KMS-11 (cell line): ENCODE measurements around the gene ZNF618.

Source experiments
- H2AFZ ChIP-seq: fragments of 200-600 bp; sonication (generic); 2 replicates; pipeline ENCODE4 v1.6.1; 2016; ENCODE audit warnings: antibody characterized with exemption, mixed run types, low read depth
- H3K27ac ChIP-seq: fragments of 200-600 bp; sonication (generic); 2 replicates; pipeline ENCODE4 v1.6.1; 2016; ENCODE audit warnings: mild to moderate bottlenecking, mixed run types
- H3K27me3 ChIP-seq: fragments of 200-600 bp; sonication (generic); 2 replicates; pipeline ENCODE4 v1.6.1; 2017; ENCODE audit warnings: mild to moderate bottlenecking, low read depth, mixed run types, moderate library complexity; ENCODE audit not compliant: insufficient read depth
- H3K36me3 ChIP-seq: fragments of 200-600 bp; sonication (generic); 2 replicates; pipeline ENCODE4 v1.6.1; 2017; ENCODE audit warnings: mild to moderate bottlenecking, mixed run types; ENCODE audit not compliant: insufficient read depth
- H3K4me1 ChIP-seq: fragments of 200-600 bp; sonication (generic); 2 replicates; pipeline ENCODE4 v1.6.1; 2016; ENCODE audit warnings: mild to moderate bottlenecking, low read depth, mixed run types; ENCODE audit not compliant: poor library complexity, severe bottlenecking
- H3K4me2 ChIP-seq: fragments of 200-600 bp; sonication (generic); 2 replicates; pipeline ENCODE4 v1.7.0; 2016; ENCODE audit warnings: mild to moderate bottlenecking, mixed run types
- H3K4me3 ChIP-seq: fragments of 200-600 bp; sonication (generic); IDR thresholded peaks from 2 replicates; pipeline ENCODE4 v1.6.1; 2017; ENCODE audit warnings: low read depth, low read length, mixed read lengths; ENCODE audit not compliant: insufficient read depth
- H3K79me2 ChIP-seq: fragments of 200-600 bp; sonication (generic); 2 replicates; pipeline ENCODE4 v1.6.1; 2016; ENCODE audit warnings: low read depth, mixed run types; ENCODE audit not compliant: insufficient read depth
- H3K9ac ChIP-seq: fragments of 200-600 bp; sonication (generic); 2 replicates; pipeline ENCODE4 v1.6.1; 2016; ENCODE audit warnings: mild to moderate bottlenecking, mixed run types
- H4K20me1 ChIP-seq: fragments of 200-600 bp; sonication (generic); 2 replicates; pipeline ENCODE4 v1.6.1; 2016; ENCODE audit warnings: mild to moderate bottlenecking, mixed run types; ENCODE audit not compliant: insufficient read depth
- TF ChIP-seq, protein P1 (sequence below): fragments of 200-600 bp; sonication (generic); conservative IDR thresholded peaks from 2 replicates; pipeline ENCODE4 v1.6.1; 2017; ENCODE audit warnings: low read depth, mild to moderate bottlenecking, antibody characterized with exemption, low read length, moderate library complexity, mixed read lengths

ZNF618 gene

DNA sequence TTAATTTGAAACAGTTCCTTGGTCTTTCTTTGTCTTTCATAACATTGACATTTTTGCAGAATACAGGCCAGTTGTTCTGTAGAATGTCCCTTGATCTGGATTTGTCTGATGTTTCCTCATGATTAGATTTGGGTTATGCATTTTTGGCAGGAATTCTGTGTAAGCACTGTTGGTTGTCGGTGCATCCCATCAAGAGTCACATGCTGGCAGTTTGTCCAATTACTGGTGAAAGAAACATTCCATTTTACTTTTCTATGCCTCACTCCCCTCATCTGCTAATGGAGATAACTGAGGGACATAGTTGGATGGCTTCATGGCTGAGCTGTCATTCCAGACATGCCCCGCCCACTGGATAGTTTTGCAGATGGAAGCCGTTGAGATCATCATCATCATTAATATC, 7.6 kb upstream of the ZNF618 start:
- H3K79me2 ChIP-seq: no peaks in the 10 kb centered on the region
- TF ChIP-seq, protein P1, sequence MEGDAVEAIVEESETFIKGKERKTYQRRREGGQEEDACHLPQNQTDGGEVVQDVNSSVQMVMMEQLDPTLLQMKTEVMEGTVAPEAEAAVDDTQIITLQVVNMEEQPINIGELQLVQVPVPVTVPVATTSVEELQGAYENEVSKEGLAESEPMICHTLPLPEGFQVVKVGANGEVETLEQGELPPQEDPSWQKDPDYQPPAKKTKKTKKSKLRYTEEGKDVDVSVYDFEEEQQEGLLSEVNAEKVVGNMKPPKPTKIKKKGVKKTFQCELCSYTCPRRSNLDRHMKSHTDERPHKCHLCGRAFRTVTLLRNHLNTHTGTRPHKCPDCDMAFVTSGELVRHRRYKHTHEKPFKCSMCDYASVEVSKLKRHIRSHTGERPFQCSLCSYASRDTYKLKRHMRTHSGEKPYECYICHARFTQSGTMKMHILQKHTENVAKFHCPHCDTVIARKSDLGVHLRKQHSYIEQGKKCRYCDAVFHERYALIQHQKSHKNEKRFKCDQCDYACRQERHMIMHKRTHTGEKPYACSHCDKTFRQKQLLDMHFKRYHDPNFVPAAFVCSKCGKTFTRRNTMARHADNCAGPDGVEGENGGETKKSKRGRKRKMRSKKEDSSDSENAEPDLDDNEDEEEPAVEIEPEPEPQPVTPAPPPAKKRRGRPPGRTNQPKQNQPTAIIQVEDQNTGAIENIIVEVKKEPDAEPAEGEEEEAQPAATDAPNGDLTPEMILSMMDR: no peak
- no peaks in the 10 kb centered on the region for H3K36me3 ChIP-seq
- no peaks in the 10 kb centered on the region for H3K27me3 ChIP-seq
- H3K4me1 ChIP-seq: no peaks in the 10 kb centered on the region
- no peak overlapping the region for H2AFZ ChIP-seq
- no peak overlapping the region for H3K4me2 ChIP-seq
- H4K20me1 ChIP-seq: no peaks in the 10 kb centered on the region
- H3K4me3 ChIP-seq: no peak overlapping the region
- H3K9ac ChIP-seq: no peak overlapping the region
- H3K27ac ChIP-seq: no peak overlapping the region

DNA sequence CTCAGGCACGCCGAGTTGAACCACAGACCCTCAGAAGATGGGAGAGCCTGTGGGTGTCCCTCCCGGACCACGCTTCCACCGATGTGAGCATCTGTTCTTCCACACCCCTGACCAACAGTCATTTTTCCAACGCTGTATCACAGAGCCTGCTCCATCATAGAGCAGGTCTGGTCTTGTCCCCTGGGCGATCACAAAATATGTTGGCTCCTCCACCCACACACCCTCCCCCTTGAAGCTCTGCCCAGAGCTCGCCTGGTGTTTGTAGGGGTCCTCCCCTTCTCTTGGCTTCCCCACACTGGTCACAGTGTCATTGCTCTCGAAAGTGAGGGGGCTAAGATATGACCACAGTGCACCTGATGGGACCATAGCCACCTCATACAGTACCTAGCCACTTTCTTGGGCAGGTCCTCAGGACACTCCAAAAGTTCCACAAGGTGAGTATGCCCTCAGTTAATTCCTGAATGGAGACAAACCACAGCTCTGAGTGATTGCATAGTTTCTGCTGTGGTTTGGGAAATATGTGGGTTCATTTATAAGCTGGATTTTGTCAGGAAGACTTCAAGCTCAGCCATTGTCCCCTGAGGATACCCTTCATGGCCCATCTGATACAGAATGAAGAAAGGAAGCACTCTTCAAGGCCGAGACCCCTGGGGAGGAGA, 3.5 kb upstream of the ZNF618 start:
- no peaks in the 10 kb centered on the region for H3K79me2 ChIP-seq
- TF ChIP-seq, protein P1: no peak
- no peaks in the 10 kb centered on the region; the same call in 1 of the 2 replicates for H3K27me3 ChIP-seq
- no peak overlapping the region for H2AFZ ChIP-seq
- H3K9ac ChIP-seq: no peak overlapping the region
- no peaks in the 10 kb centered on the region for H4K20me1 ChIP-seq
- no peak overlapping the region for H3K4me3 ChIP-seq
- H3K27ac ChIP-seq: no peak overlapping the region
- no peaks in the 10 kb centered on the region for H3K36me3 ChIP-seq
- H3K4me1 ChIP-seq: peaks cover 8% of the 10 kb centered on the region
- no peak overlapping the region for H3K4me2 ChIP-seq

DNA sequence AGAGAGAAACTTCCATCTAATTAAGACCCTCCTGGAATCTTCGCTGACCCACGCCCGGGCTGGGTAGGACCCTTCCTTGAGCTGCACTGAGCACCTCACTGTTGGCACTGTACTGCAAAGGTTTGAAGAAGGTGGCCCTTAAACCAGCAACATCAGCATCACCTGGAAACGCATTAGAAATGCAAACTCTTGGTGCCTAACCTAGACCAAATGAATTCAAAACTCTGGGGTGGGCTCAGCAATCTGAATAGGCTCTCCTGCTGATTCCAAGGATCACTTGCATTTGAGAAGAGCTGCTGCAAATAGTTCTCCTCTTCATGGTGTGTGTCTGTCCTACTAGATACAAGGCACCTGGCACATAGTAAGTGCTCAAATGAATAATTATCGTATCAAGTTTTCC, 2.7 kb upstream of the ZNF618 start:
- Histone ChIP-seq H3K36me3 (no peaks in the 10 kb centered on the region), H3K27me3 (no peaks in the 10 kb centered on the region; the same call in 1 of the 2 replicates), H2AFZ (no peak overlapping the region), H3K79me2 (no peaks in the 10 kb centered on the region), H3K9ac (no peak overlapping the region), H4K20me1 (no peaks in the 10 kb centered on the region), H3K4me3 (no peak overlapping the region), H3K27ac (no peak overlapping the region), H3K4me1 (peaks cover 10% of the 10 kb centered on the region), H3K4me2 (no peak overlapping the region)
- TF ChIP-seq, protein P1: no peak

DNA sequence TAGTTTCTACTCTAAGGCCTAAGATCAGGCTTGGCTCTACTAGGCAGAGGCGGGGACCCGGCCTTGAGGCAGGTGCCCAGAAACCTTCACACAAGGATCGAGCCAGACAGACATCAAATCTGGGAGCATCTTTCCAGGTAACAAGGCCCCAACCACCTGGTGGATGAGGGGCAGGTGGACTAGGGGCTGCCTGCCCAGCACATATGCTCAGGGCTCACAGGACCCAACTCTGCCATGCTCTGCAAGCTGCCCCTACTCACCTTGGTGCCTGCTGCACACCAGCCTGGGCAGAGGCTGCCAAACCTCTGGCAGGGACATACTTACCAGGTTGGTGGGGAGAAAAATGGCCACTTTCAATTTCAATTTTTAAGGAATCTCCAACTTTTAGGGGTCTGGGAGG, 2.2 kb upstream of the ZNF618 start:
- no peak overlapping the region for H3K4me2 ChIP-seq

More for the DNA sequence above, 2.2 kb upstream of the ZNF618 start:
- TF ChIP-seq, protein P1: no peak
- peaks cover 10% of the 10 kb centered on the region for H3K4me1 ChIP-seq
- no peak overlapping the region for H3K27ac ChIP-seq
- H3K36me3 ChIP-seq: no peaks in the 10 kb centered on the region
- H3K27me3 ChIP-seq: no peaks in the 10 kb centered on the region; the same call in 1 of the 2 replicates
- no peak overlapping the region for H3K4me3 ChIP-seq
- no peak overlapping the region for H2AFZ ChIP-seq
- no peaks in the 10 kb centered on the region for H4K20me1 ChIP-seq
- H3K79me2 ChIP-seq: no peaks in the 10 kb centered on the region
- no peak overlapping the region for H3K9ac ChIP-seq
